Mesenchymal stem cell (in vitro differentiated cells and primary cell): ENCODE results near the gene VEGFC.

ENCODE experiments used
- DNase-seq: peaks from one replicate; pipeline ENCODE4 v3.0.0-alpha.2; 2013
- H2AFZ ChIP-seq: one replicate; pipeline ENCODE4 v1.6.1; 2013; ENCODE audit warnings: low read depth, mild to moderate bottlenecking, control low read depth, inconsistent platforms, low read length, moderate library complexity
- H2AK5ac ChIP-seq: 2 replicates; pipeline ENCODE4 v1.6.1; 2013; ENCODE audit warnings: low read length, moderate library complexity, mild to moderate bottlenecking, inconsistent platforms; ENCODE audit not compliant: severe bottlenecking
- H2BK120ac ChIP-seq: one replicate; pipeline ENCODE4 v1.6.1; 2013; ENCODE audit warnings: low read depth, mild to moderate bottlenecking, inconsistent platforms, low read length, moderate library complexity
- H2BK12ac ChIP-seq, 2 experiments: one replicate each; pipeline ENCODE4 v1.6.1; 2013; ENCODE audit warnings: inconsistent platforms in 2 of 2, low read length in 2 of 2, mild to moderate bottlenecking in 2 of 2, moderate library complexity in 2 of 2, control low read depth in 1 of 2
- H2BK15ac ChIP-seq: one replicate; pipeline ENCODE4 v1.6.1; 2013; ENCODE audit warnings: mild to moderate bottlenecking, low read depth, inconsistent platforms; ENCODE audit not compliant: poor library complexity, severe bottlenecking
- H2BK5ac ChIP-seq: 2 replicates; pipeline ENCODE4 v1.6.1; 2013; ENCODE audit warnings: low read depth, mild to moderate bottlenecking, low read length, control low read depth, inconsistent platforms; ENCODE audit not compliant: poor library complexity, severe bottlenecking
- H3K14ac ChIP-seq, 2 experiments: one replicate each; pipeline ENCODE4 v1.6.1; 2013; ENCODE audit warnings: inconsistent platforms in 2 of 2, low read length in 2 of 2, control low read depth in 1 of 2, mild to moderate bottlenecking in 1 of 2, moderate library complexity in 1 of 2
- H3K18ac ChIP-seq, 2 experiments: one replicate each; pipeline ENCODE4 v1.6.1; 2013; ENCODE audit warnings: inconsistent platforms in 2 of 2, low read length in 2 of 2, control low read depth in 1 of 2, low read depth in 1 of 2, mild to moderate bottlenecking in 1 of 2
- H3K23ac ChIP-seq, 2 experiments: one replicate each; pipeline ENCODE4 v1.6.1; 2013; ENCODE audit warnings: inconsistent platforms in 2 of 2, low read length in 2 of 2, mild to moderate bottlenecking in 2 of 2, moderate library complexity in 2 of 2, control low read depth in 1 of 2
- H3K27ac ChIP-seq: 2 replicates; pipeline ENCODE4 v1.5.1; 2013; ENCODE audit warnings: mild to moderate bottlenecking, moderate library complexity, low read length, control low read depth, inconsistent platforms; ENCODE audit not compliant: poor library complexity, severe bottlenecking
- H3K27me3 ChIP-seq, 2 experiments: 2 replicates each; pipeline versions ENCODE4 v1.6.1 to v1.7.0; 2013; ENCODE audit warnings: low read length in 2 of 2, mild to moderate bottlenecking in 2 of 2, moderate library complexity in 2 of 2, control low read depth in 1 of 2, inconsistent platforms in 1 of 2; ENCODE audit not compliant: control insufficient read depth in 1 of 2, insufficient read depth in 1 of 2
- H3K36me3 ChIP-seq, 2 experiments: 2 replicates each; pipeline versions ENCODE4 v1.6.1 to v1.7.0; 2013; ENCODE audit warnings: low read length in 2 of 2, control low read depth in 1 of 2, inconsistent platforms in 1 of 2, low read depth in 1 of 2, mild to moderate bottlenecking in 1 of 2; ENCODE audit not compliant: insufficient read depth in 2 of 2, control insufficient read depth in 1 of 2
- H3K4ac ChIP-seq, 2 experiments: one replicate each; pipeline ENCODE4 v1.6.1; 2013; ENCODE audit warnings: inconsistent platforms in 2 of 2, low read length in 2 of 2, mild to moderate bottlenecking in 2 of 2, moderate library complexity in 2 of 2, control low read depth in 1 of 2, low read depth in 1 of 2
- H3K4me1 ChIP-seq: 2 replicates; pipeline ENCODE4 v1.6.1; 2013; ENCODE audit warnings: low read depth, low read length, control low read depth; ENCODE audit not compliant: control insufficient read depth, insufficient read depth
- H3K4me2 ChIP-seq: 2 replicates; pipeline ENCODE4 v1.6.1; 2013; ENCODE audit warnings: low read length, mild to moderate bottlenecking, inconsistent platforms; ENCODE audit not compliant: poor library complexity, severe bottlenecking
- H3K4me3 ChIP-seq, 2 experiments: 2 replicates each; pipeline versions ENCODE4 v1.5.1 to v1.7.0; 2013; ENCODE audit warnings: low read length in 2 of 2, mild to moderate bottlenecking in 2 of 2, control low read depth in 1 of 2, low read depth in 1 of 2; ENCODE audit not compliant: insufficient read depth in 1 of 2
- H3K79me1 ChIP-seq: replicated peaks from 2 replicates; pipeline ENCODE4 v1.6.1; 2013; ENCODE audit warnings: mild to moderate bottlenecking, control low read depth, low read length, inconsistent platforms; ENCODE audit not compliant: poor library complexity, severe bottlenecking
- H3K9ac ChIP-seq: 2 replicates; pipeline ENCODE4 v1.7.0; 2013; ENCODE audit warnings: mild to moderate bottlenecking, low read length, moderate library complexity
- H3K9me3 ChIP-seq: 2 replicates; pipeline ENCODE4 v1.7.0; 2013; ENCODE audit warnings: mild to moderate bottlenecking, low read length; ENCODE audit not compliant: control insufficient read depth
- H4K8ac ChIP-seq: one replicate; pipeline ENCODE4 v1.6.1; 2013; ENCODE audit warnings: inconsistent platforms, mild to moderate bottlenecking, low read length, moderate library complexity
- H4K91ac ChIP-seq: one replicate; pipeline ENCODE4 v1.6.1; 2013; ENCODE audit warnings: mild to moderate bottlenecking, low read length, inconsistent platforms
- WGBS: methylation state at CpG from one replicate; pipeline ENCODE4 v1.1.7; 2013; ENCODE audit warnings: mixed read lengths; 5-methylcytosine and 5-hydroxymethylcytosine counted together

VEGFC gene

DNA sequence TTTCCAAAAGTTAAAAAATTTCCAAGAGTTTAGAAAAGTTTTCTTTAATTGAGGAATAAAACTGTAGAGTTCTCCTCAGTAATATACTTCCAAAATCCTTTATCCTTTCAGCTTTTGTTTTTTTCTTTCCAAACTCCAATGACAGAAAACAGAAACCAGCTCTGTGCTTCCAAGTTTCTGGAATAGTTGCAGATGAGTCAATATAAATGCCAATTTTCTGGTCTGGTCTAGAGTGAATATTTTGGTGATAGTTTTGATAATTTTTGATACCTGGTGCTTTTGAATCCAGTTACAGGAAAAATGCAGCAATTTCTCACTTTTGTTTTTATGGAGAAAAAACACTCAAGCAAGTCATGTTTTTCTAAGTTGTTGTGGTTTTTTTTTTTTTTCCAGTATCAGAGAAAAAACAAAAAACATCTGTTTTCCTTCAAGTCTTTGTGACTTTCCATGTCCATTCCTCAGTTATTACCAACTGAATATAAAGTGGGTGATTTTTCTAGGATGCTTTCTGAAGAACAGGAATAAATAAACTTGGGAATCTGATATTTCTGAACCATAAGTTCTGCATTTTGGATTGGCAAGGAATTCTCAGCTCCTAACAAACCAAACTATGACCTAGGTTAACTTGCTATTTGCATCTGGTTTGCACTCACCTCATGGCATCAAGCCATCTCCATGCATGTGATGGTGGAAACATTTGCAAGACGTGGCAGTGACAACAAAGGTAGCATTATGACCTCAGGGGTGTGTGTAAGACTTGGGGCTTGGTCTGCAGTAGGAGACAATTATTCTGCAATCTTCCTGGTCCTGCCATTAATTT, 139.1 kb downstream of the VEGFC start:
- Histone ChIP-seq H2BK12ac (no peak overlapping the region), H2AK5ac (no peak overlapping the region), H2AFZ (no peak overlapping the region), H3K27me3 (no peaks in the 10 kb centered on the region), H4K8ac (no peak overlapping the region), H3K79me1 (no peaks in the 10 kb centered on the region), H3K4ac (no peak overlapping the region), H3K4me2 (no peak overlapping the region), H3K36me3 (no peaks in the 10 kb centered on the region), H3K9me3 (no peaks in the 10 kb centered on the region), H3K9ac (no peak overlapping the region), H2BK120ac (no peak overlapping the region), H3K4me1 (no peaks in the 10 kb centered on the region), H3K18ac (no peak overlapping the region), H3K4me3 (no peak overlapping the region), H2BK5ac (no peak overlapping the region), H3K23ac (no peak overlapping the region), H4K91ac (no peak overlapping the region), H2BK15ac (no peak overlapping the region), H3K27ac (no peak overlapping the region), H3K14ac (no peak overlapping the region)
- 91% methylated on average over 1 of the region's 1 CpG for WGBS
- DNase-seq: peak; percentile 10

DNA sequence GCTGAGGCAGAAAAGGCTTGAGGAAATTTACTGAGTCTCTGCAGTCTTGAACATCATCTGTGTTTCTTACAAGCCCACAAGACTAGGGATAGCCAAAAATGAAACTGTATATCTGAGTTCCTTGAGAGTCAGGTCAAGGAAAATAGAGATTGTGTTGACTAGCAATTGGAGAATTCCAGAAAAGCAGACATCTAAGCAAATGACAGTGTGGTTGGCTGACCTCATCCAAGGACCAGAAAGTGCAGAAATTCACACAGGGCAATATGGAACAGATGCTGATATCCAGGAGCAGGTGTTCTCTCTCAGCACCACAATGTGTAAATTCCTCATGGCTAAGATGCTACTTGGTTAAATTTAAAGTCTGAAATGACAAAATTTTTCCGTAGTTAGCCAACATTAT, 146.4 kb downstream of the VEGFC start:
- no CpG with 5 or more reads among the region's 1 CpG for WGBS
- H3K4ac ChIP-seq: no peak overlapping the region
- H3K27ac ChIP-seq: no peak overlapping the region
- no peak for DNase-seq
- H2BK12ac ChIP-seq: no peak overlapping the region
- H3K4me3 ChIP-seq: no peak overlapping the region
- H2AK5ac ChIP-seq: no peak overlapping the region
- H2AFZ ChIP-seq: no peak overlapping the region
- H4K91ac ChIP-seq: no peak overlapping the region
- H3K27me3 ChIP-seq: no peaks in the 10 kb centered on the region
- H3K14ac ChIP-seq: no peak overlapping the region
- no peaks in the 10 kb centered on the region for H3K9me3 ChIP-seq
- H2BK15ac ChIP-seq: no peak overlapping the region
- no peak overlapping the region for H3K18ac ChIP-seq
- H3K36me3 ChIP-seq: no peaks in the 10 kb centered on the region
- H2BK120ac ChIP-seq: no peak overlapping the region
- H3K4me1 ChIP-seq: no peaks in the 10 kb centered on the region
- H3K79me1 ChIP-seq: no peaks in the 10 kb centered on the region
- no peak overlapping the region for H3K4me2 ChIP-seq
- H4K8ac ChIP-seq: no peak overlapping the region
- no peak overlapping the region for H2BK5ac ChIP-seq
- H3K23ac ChIP-seq: no peak overlapping the region
- no peak overlapping the region for H3K9ac ChIP-seq

DNA sequence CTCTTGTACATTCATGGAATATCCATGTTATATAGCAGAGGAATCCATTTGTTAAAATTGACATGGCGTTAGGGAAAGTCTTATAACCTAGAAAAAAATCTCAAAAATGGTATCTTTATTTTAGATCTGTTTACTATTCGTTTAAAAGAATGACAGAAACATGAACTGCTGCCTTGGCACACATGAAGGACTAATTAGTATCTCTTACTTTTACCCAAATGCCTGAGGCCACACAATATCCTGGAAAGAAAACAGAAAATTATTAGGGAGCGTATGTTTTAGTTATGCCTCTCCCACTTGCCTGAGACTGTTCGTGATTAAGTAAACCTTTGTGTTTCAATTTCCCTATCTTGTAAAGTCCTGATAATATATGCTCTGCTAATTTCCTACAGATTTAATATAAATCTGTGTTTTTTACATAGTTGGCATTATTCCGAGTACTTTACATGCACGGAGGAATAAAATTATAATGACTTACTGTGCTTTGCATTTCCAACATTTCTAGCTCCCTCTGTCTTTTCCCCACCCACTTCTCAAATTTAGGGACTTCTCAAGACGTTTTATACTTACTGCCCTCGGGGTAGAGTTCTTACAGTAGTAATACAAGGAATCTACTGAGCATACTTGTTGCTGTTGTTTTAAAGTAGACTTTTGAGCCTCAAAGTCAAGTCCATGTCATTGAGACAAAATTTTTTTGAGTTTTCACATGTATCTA, 147.3 kb downstream of the VEGFC start:
- H2AFZ ChIP-seq: no peak overlapping the region
- no peak overlapping the region for H2BK5ac ChIP-seq
- no peak overlapping the region for H2BK15ac ChIP-seq
- no peak overlapping the region for H2BK120ac ChIP-seq
- no peaks in the 10 kb centered on the region for H3K9me3 ChIP-seq
- H4K91ac ChIP-seq: no peak overlapping the region
- H3K9ac ChIP-seq: no peak overlapping the region
- H3K79me1 ChIP-seq: no peaks in the 10 kb centered on the region
- no peak overlapping the region for H3K14ac ChIP-seq
- no peaks in the 10 kb centered on the region for H3K27me3 ChIP-seq
- H3K36me3 ChIP-seq: no peaks in the 10 kb centered on the region
- 89% methylated on average over 3 of the region's 8 CpGs for WGBS
- no peak overlapping the region for H2AK5ac ChIP-seq
- no peaks in the 10 kb centered on the region for H3K4me1 ChIP-seq
- no peak for DNase-seq
- no peak overlapping the region for H3K4me2 ChIP-seq
- H3K4me3 ChIP-seq: no peak overlapping the region
- no peak overlapping the region for H3K18ac ChIP-seq
- H3K23ac ChIP-seq: no peak overlapping the region
- H3K27ac ChIP-seq: no peak overlapping the region
- H2BK12ac ChIP-seq: no peak overlapping the region
- H3K4ac ChIP-seq: no peak overlapping the region
- no peak overlapping the region for H4K8ac ChIP-seq

DNA sequence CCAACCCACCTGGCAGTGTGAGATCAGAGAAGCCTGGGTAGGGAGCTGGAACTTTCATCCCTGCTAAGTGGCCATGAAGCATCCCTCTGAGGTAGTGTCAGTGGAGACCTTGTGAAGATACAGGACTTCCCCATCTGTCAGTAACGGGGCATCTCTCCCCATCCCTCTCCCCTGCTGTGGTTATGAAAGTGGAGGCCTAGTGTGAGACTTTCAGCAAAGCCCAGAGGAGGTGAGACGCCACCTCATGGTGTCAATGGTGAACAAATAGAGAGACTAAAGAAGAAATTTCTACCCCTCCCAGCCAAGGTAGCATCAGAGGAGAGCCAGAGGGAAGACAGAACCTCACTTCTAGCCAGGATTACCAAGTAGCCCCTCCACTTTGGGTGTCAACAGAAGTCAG, 150.2 kb downstream of the VEGFC start:
- H3K4me3 ChIP-seq: no peak overlapping the region
- H4K91ac ChIP-seq: no peak overlapping the region
- no peak overlapping the region for H2AK5ac ChIP-seq
- H3K36me3 ChIP-seq: no peaks in the 10 kb centered on the region
- H2BK15ac ChIP-seq: no peak overlapping the region
- no peak overlapping the region for H3K4me2 ChIP-seq
- H3K27me3 ChIP-seq: no peaks in the 10 kb centered on the region
- H2BK120ac ChIP-seq: no peak overlapping the region
- H3K14ac ChIP-seq: no peak overlapping the region
- no peak overlapping the region for H3K9ac ChIP-seq
- no peaks in the 10 kb centered on the region for H3K79me1 ChIP-seq
- no peak overlapping the region for H4K8ac ChIP-seq
- H3K4me1 ChIP-seq: no peaks in the 10 kb centered on the region
- WGBS: 100% methylated on average over 1 of the region's 2 CpGs
- H2BK12ac ChIP-seq: peak overlapping the region in 1 of 2 experiments; percentile 25
- no peaks in the 10 kb centered on the region for H3K9me3 ChIP-seq
- H2AFZ ChIP-seq: no peak overlapping the region
- H3K27ac ChIP-seq: no peak overlapping the region
- no peak overlapping the region for H2BK5ac ChIP-seq
- no peak overlapping the region for H3K23ac ChIP-seq
- H3K18ac ChIP-seq: no peak overlapping the region
- H3K4ac ChIP-seq: no peak overlapping the region
- DNase-seq: no peak
